Muscle layer of duodenum (tissue), 2 donors: ENCODE data around the gene ARRDC5.

ENCODE experiments used
- H3K27ac ChIP-seq: one replicate; pipeline ENCODE4 v1.7.0; 2013; ENCODE audit warnings: mild to moderate bottlenecking, low read length
- H3K27me3 ChIP-seq: one replicate; pipeline ENCODE4 v1.7.0; 2013; ENCODE audit warnings: low read depth, mild to moderate bottlenecking, control low read depth, low read length
- H3K36me3 ChIP-seq, 2 donors: one replicate each; pipeline ENCODE4 v1.7.0; 2013; ENCODE audit warnings: low read length in 2 of 2, control low read depth in 1 of 2, mild to moderate bottlenecking in 1 of 2; ENCODE audit not compliant: insufficient read depth in 2 of 2, control insufficient read depth in 1 of 2
- H3K4me1 ChIP-seq, 2 donors: one replicate each; pipeline ENCODE4 v1.7.0; 2013; ENCODE audit warnings: low read length in 2 of 2, mild to moderate bottlenecking in 2 of 2, control low read depth in 1 of 2, moderate library complexity in 1 of 2; ENCODE audit not compliant: insufficient read depth in 2 of 2, control insufficient read depth in 1 of 2
- H3K4me3 ChIP-seq, 2 donors: one replicate each; pipeline ENCODE4 v1.7.0; 2013; ENCODE audit warnings: low read length in 2 of 2, low read depth in 1 of 2, mild to moderate bottlenecking in 1 of 2
- H3K9me3 ChIP-seq, 2 donors: one replicate each; pipeline ENCODE4 v1.7.0; 2013; ENCODE audit warnings: low read length in 2 of 2, control low read depth in 1 of 2, mild to moderate bottlenecking in 1 of 2; ENCODE audit not compliant: control insufficient read depth in 1 of 2
- donor health status: healthy.

The ARRDC5 gene

DNA sequence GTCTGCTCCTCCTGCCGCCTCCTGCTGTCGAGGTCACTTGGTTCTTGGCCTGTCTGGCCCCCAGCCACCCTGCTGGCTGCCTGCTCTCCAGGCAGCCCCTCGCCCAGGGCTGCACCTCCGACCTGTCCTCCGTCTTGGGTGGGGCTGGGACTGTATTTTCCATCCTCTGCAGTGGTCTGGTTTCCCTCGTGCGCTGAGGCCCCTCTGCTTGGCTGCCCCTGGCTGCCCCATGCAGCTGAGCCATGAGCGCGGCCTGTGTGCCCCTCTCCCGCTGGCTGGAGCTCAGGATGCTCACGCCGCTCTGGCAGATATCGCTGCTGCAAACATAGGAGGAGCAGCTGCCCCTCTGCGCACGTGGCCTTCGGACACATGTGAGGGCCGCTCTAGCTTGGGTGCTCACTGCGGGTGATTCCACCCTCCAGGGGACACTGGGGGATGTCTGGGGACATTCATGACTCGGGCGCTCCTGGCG is 20.6 kb upstream of the ARRDC5 start:
- Histone ChIP-seq H3K9me3 (no peaks in the 10 kb centered on the region), H3K27me3 (no peaks in the 10 kb centered on the region), H3K36me3 (no peaks in the 10 kb centered on the region), H3K4me3 (no peak overlapping the region), H3K4me1 (no peaks in the 10 kb centered on the region), H3K27ac (no peak overlapping the region)

DNA sequence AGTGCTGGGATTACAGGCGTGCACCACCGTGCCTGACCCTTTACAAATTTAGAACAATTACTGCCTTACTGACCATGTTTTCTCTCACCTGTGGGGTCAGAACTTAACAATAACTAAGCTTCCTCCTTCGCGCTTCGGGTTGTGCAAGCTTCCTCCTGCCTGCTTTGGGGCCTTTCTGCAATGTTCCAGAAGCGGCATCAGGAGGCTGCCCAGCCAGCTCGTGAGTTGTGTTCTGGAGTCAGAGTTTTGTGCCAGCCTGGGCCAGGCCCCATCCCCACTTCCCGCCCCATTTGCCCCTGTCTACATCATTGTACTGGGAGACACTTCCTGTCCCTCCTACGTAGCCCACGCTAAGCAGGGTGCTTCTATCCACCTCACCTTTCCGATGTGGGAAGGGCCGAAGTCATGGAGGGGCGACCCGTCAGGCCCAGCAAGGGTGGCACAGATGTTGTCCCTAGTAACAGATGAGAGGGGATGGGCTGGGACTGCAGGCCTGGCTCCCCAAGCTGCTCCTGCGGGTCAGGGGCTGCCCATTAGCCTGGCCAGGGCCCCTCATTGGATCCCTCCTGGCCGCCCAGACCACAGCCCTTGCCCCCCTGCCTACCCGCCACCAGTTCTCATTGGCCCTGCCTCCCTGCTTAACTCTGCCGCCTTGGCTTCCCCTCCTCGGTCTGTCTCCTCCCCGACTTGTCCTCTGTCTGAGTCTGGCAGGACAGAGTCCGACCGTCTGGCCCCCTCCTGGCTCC is 20.0 kb upstream of the ARRDC5 start:
- Histone ChIP-seq H3K36me3 (no peaks in the 10 kb centered on the region), H3K27ac (no peak overlapping the region), H3K4me3 (no peak overlapping the region), H3K9me3 (no peaks in the 10 kb centered on the region), H3K4me1 (no peaks in the 10 kb centered on the region), H3K27me3 (no peaks in the 10 kb centered on the region)

- H3K4me3 ChIP-seq: peak overlapping the region; percentile 30 to 41
- no peaks in the 10 kb centered on the region for H3K27me3 ChIP-seq
- H3K27ac ChIP-seq: no peak overlapping the region
- H3K9me3 ChIP-seq: no peaks in the 10 kb centered on the region
- H3K36me3 ChIP-seq: no peaks in the 10 kb centered on the region
- H3K4me1 ChIP-seq: peaks cover 3 to 12% of the 10 kb centered on the region in 2 donors
Measured at GRCh38 chr19:4916292-4917082, 13.8 kb upstream of the ARRDC5 start.

GRCh38 chr19:4914736-4915501 is 12.2 kb upstream of the ARRDC5 start:
- Histone ChIP-seq H3K4me3 (peak overlapping the region in 1 of 2 donors; percentile 44), H3K9me3 (no peaks in the 10 kb centered on the region), H3K36me3 (no peaks in the 10 kb centered on the region), H3K4me1 (peaks cover 9 to 24% of the 10 kb centered on the region in 2 donors), H3K27me3 (no peaks in the 10 kb centered on the region), H3K27ac (no peak overlapping the region)

DNA sequence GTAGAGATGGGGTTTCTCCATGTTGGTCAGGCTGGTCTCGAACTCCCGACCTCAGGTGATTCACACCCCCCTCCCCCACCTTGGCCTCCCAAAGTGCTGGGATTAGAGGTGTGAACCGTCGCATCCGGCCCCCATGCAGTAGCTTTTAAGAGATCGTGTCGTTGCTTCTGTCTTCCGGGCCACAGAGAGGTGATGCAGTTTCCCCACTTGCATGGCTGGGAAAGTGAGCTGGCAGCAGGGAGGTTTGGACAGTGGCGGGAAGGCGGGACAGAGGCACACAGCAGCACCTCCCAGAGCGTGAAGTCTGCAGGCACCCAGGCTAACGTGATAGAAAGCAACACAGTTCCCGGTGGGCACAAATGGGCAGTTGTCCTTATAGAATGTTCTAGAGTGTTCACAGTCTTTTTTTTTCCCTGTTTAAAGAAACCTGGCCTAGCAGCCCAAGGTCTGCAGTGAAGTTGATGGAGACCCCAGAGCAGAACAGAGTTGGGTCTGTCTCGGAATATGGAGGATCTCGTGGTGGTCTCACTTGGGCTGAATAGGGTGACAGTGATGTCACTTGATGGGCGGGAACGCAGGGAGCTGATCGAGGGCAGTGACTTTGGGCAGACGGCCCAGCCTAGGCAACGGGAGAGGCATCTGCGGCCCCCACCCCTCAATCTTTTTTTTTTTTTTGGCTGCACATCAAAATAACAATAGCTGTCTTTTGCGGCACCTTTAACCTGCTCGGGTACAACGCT is 11.5 kb upstream of the ARRDC5 start:
- peaks cover 9 to 29% of the 10 kb centered on the region in 2 donors for H3K4me1 ChIP-seq
- H3K27ac ChIP-seq: no peak overlapping the region
- H3K9me3 ChIP-seq: no peaks in the 10 kb centered on the region
- H3K4me3 ChIP-seq: no peak overlapping the region
- no peaks in the 10 kb centered on the region for H3K36me3 ChIP-seq
- H3K27me3 ChIP-seq: no peaks in the 10 kb centered on the region

- Histone ChIP-seq H3K9me3 (no peaks in the 10 kb centered on the region), H3K27ac (no peak overlapping the region), H3K4me3 (peak overlapping the region; percentile 43 to 74), H3K27me3 (no peaks in the 10 kb centered on the region), H3K36me3 (no peaks in the 10 kb centered on the region), H3K4me1 (peaks cover 9 to 32% of the 10 kb centered on the region in 2 donors)
Measured at GRCh38 chr19:4911786-4912672, 9.3 kb upstream of the ARRDC5 start.

DNA sequence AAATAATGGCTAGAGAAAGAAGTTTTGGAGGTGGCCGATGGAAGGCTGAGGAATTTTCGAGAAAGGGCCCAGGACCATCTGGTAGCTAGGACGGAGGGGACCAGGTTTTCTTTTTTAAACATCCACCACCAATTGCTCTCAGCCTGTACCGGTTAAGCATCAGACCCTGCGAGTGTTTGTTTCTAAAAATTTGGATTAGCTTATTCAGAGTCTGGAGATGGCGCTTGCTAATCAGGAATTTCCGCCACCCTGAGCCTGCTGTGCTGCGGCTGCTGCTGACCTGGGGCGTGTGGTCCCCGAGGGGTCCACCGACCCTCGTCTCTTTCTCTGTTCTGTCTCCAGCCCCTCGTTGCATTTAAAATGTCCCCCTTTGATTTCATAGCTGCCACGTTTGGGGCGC is 8.6 kb upstream of the ARRDC5 start:
- Histone ChIP-seq H3K36me3 (no peaks in the 10 kb centered on the region), H3K27ac (no peak overlapping the region), H3K27me3 (no peaks in the 10 kb centered on the region), H3K4me3 (peak overlapping the region; percentile 43 to 74), H3K9me3 (no peaks in the 10 kb centered on the region), H3K4me1 (peaks cover 9 to 32% of the 10 kb centered on the region in 2 donors)

GRCh38 chr19:4910594-4911281 is 8.0 kb upstream of the ARRDC5 start:
- H3K27me3 ChIP-seq: no peaks in the 10 kb centered on the region
- no peaks in the 10 kb centered on the region for H3K36me3 ChIP-seq
- H3K9me3 ChIP-seq: no peaks in the 10 kb centered on the region
- no peak overlapping the region for H3K27ac ChIP-seq
- H3K4me3 ChIP-seq: peak overlapping the region; percentile 67 to 74
- peaks cover 9 to 31% of the 10 kb centered on the region in 2 donors for H3K4me1 ChIP-seq

- H3K27me3 ChIP-seq: no peaks in the 10 kb centered on the region
- peaks cover 9 to 27% of the 10 kb centered on the region in 2 donors for H3K4me1 ChIP-seq
- H3K9me3 ChIP-seq: no peaks in the 10 kb centered on the region
- H3K4me3 ChIP-seq: peak overlapping the region; percentile 67 to 74
- no peaks in the 10 kb centered on the region for H3K36me3 ChIP-seq
- no peak overlapping the region for H3K27ac ChIP-seq
Measured at GRCh38 chr19:4909897-4910593, 7.3 kb upstream of the ARRDC5 start.
